ENCODE results near the gene TOM1L2.

The TOM1L2 gene

DNA sequence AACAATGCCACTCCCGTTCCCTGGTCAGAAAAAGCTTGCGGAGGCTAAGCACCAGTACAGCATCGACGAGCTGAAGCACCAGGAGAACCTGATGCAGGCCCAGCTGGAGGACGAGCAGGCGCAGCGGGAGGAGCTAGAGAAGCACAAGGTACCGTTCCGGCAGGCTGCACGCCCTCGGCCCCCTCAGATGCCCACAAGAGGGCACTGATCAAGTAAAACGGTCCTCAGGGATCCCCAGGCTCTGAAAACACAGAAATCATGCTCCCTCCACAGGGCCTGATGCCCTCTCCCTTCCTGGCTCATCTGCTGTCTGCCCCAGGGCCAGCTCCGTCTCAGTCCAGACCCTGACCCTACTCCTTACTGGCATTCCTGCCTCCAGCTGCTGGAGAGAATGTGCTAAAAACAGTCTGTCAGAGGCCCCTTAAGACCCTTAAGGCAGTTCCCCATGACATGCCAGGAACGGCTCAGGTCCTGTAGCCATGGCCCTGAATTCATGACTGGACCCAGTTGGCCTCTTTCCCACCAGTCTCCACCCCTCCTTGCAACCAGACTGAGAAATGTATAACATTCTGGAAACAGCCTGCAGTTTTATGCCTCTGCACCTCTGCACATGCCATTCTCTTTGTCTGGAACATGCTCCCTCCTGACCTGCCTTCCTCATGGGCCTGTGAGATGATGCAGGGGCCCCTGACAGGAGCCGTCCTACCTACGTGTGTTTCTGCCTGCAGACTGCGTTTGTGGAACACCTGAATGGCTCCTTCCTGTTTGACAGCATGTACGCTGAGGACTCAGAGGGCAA, 22.3 kb upstream of the TOM1L2 start:
- DNase-seq, result peak; percentile 18

DNA sequence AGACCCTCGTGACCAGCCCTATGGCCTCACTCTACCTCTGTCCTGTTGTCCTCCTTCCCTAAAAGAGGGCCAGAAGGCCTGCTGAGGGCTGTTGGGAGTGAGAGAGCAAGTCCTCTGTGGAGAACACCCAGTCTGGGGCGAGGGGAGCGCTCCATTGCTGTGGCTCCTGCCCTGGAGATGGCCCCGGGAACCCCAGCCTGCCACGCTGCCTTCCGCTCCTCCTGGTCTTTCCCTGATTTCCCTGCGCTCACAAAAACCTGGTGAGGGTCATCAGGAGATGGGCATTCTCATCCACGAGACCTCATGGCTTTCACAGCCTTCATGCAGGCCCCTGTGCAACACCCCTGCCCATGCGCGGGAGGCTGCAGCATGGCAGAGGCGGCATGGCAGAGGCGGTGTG, 21.7 kb upstream of the TOM1L2 start:
- DNase-seq, result no peak

DNA sequence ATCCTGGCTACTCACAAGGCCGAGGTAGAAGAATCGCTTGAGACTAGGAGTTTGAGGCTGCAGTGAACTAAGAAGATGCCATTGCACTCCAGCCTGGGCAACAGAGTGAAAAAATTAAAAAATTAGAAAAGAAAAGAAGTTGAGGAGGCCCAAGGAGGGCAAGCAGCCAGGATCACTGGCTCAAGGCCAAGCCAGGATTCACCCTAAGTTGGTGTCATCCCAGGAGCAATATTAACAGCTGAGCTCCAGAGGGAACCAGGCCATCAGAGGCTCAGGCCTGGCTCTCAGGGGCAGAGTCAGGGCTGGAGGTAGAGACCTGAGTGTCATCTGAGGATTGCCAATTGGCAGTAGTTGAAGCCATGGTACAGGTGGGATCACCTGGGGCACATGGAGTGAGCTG, 21.2 kb upstream of the TOM1L2 start:
- no peak for DNase-seq

DNA sequence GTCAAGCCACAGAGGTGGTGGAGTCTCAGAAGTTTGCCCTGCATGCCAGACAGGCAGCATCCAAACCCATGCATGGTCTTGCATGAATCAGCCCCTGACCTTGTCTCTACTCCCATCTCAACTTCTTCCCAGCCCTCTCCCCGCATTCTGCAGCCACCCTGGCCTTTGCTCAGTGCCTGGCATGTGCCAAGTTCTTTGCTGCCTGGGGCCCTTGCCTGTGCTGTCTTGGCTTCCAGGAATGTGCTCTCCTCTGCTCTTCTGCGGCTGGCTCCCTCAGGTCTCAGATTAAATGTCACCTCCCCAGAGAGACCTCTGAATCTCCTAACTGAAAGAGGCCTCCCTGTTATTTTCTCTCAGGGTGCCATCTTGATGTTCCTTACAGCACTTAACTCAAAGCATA, 18.1 kb upstream of the TOM1L2 start:
- DNase-seq, result no peak

DNA sequence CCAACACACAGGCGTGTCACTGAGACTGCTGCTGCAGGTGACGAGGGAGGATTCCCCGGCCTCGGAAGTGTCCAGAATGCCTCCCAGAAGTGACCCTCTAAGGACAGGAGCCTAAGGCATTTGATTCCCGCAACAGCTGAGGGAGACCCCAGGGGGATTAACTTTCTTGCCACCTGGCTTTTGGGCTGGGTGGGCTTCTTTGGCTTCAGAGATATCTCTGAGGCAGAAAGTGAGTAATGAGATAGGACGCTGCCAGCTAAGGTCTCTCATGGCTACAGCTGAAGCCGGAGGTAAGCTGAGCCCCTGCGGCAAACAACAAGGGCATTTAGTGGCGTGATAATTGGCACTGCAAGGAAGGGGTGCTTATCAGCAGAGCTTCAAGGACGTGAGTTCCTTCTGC, 17.4 kb upstream of the TOM1L2 start:
- DNase-seq, result no peak

DNA sequence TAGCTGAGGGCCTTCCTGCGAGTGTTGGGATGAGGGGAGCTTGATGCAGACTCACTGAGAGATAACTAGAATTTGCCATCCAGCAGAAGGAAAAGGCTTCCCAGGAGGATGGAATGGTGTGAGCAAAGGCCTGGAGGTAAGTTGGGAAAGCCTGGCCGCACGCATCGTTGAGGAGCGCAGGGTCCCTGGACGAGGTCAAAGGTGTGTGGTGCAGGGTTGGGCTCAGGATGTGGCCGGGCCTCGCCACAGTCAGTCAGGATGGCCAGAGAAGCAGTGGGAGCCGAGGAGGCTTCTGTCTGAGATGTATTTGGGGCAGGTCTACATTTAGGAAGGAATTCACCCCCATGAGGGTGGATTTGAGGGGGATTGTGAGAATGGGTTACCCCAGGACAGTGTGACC, 16.9 kb upstream of the TOM1L2 start:
- no peak for DNase-seq

DNA sequence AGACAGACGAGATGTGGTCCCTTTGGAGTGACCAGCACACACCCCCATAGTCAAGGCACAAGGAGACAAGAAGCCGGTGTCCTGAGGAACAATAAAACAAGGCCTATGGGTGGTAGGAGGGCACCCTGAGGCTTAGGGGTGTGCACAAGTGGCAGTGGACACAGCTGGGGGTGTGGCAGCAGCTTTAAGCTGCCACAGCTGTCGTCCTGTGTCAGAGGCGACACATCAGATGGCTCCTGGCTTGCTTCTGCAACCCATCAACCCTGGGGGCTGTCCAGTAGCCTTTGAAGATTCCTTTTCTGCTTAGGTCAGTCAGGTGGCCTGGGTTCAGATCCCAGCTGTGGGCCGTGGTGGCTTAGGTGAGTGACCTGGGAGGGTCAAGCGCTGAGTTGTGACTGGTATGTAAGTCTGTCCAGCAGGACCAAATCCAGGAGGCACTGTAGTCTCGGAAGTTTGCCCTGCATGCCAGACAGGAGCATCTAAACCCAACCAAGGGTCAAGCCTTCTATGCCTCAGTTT, 16.3 kb upstream of the TOM1L2 start:
- no peak for DNase-seq

DNA sequence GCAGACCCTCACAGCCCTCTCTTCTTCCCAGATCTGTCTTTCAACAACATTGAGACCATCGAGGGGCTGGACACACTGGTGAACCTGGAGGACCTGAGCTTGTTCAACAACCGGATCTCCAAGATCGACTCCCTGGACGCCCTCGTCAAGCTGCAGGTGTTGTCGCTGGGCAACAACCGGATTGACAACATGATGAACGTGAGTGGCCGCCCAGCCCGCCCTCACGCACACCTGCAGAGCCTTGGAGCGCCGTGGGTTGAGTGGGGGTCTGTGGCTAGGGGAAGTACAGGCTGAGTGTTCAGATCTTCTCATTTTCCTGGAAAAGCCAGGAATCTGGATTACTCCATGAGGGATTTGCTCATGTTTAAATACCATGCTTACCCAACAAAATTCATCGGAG, 15.7 kb upstream of the TOM1L2 start:
- DNase-seq, result no peak

DNA sequence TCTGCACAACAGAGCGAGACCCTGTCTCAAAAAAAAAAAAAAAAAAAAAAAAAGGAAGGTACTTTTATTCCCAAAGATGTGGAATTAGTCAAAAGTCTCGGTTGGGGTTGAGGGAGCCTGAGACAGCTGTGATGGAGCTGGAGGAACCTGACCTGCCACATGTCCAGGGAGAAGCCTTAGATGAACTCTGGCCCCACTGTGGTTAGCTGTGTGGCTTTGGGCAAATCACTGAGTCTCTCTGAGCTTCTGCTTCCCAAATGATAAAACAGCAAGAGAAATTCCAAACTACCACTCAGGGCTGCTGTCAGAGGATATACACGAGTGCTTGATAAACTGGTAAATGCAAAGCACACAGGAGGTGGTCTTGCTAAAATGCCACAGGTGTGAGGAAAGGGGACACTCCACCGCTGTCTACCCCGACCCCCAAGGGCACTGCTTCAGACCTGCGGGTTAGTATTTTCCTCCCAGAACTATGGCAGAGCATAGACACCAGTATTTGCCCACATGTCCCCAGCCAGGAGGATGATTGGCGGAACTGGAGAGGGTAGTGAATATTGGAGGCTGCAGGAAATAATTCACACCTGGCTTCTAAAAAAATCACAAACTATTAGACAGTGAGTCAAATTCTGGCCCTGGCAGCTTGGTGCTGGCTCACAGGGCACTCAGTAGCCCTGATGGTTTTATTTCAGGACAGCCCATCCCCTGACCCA, 15.1 kb upstream of the TOM1L2 start:
- DNase-seq, result no peak

DNA sequence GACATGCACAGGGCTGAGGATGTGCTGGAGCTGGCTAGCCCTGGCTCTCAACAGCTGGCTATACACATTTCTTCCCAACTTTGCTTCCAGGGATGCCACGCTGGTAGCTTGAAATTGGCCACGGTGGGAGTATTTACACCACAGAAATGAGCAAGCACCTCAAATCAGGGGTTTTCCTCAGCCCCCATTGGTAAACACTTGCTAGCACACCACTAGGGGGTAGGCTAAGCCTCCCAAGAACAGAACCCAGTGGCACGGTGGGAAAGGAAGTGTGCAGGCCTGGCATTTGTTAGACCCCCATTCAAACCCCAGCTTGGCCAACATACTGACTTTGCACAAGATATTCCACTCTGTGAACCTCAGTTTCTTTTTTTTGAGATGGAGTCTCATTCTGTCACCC, 13.4 kb upstream of the TOM1L2 start:
- DNase-seq, result peak; percentile 6

DNA sequence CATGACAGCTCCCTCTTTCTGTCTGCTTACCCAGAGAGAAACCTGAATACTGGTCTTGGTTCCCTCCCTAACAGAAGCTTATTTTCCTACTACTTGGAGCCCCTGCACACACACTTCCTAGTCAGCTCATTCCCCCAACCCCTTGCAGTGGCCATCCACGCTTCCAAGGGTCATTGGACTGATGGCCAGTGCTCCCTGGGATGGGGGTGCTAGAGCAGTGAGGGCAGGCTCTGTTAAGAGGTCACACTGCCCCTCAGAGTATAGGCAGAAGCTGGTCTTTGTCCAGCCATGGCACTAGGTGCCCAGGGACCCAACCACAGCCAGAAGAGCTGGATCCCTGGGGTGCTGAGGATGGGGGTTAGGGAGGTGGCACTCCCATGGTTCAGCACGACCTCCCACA, 13.0 kb upstream of the TOM1L2 start:
- no peak for DNase-seq

DNA sequence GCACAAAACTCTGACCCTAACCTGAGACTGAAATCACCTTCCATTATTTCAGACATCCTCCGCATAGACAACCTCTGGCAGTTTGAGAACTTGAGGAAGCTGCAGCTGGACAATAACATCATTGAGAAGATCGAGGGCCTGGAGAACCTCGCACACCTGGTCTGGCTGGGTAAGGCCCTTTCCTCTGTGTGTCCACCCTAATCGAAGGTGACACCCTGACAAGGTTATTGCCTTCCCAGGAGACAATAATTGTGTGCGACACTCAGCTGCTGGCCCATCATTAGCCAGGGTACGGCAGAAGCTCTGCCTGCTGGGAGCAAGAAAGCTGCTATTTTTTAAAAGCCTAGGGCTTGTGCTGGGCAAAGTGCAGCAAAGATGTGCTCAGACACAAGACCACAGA, 11.6 kb upstream of the TOM1L2 start:
- DNase-seq, result no peak

DNA sequence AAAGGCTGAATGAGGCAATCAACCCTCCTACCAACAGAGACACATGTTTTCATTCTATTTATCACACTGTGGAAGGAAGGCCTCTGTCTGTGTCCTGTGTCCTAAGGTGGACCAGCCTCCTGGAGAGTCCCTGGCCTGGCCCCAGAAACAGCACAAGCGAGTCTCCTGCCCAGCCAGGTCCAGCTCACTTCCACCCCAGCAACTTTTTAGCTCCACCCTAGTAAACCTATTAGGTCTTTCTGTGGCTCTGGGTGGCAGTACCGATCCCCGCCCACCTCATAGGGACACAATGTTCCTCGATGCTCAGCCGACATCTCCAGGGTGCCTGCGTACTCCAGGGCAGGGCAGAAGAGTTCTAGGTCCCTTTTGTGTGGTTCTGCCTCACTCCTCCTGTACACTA, 11.2 kb upstream of the TOM1L2 start:
- no peak for DNase-seq

DNA sequence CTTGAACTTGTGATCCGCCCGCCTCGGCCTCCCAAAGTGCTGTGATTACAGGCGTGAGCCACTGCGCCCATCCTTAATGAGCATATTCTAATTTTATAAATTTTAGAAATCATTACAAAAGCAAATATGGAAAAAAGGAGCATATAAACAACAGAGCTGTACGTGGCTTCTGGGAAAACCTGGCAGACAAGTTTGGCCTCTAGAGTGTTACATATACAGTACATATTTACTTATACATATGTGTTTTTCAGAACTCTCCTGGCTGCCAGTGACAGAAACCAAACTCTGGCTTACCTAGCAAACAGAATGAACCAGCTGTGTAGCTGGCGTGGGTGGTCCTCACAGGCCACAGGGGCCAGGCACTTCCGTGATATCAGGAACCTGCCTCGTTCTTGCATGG, 10.6 kb upstream of the TOM1L2 start:
- DNase-seq, result no peak

DNA sequence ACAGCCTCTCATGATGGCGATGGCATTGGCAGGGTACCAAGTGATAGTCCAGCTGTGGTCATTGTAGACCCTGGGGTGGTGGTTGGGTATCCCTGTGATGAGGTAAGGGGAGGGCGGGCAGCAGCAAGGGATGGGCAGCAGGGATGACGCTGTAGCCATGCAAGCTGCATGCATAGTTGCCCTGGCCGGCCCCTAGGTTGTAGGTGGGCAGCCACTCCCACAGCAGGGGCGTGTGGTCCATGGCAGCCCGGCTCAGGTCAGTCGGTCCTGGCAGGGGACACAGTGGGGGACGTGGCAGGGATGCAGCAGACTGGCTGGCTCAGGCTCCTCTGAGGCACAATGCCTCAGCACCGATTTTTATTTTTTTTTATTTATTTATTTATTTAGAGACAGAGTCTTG, 9.1 kb upstream of the TOM1L2 start:
- no peak for DNase-seq

DNA sequence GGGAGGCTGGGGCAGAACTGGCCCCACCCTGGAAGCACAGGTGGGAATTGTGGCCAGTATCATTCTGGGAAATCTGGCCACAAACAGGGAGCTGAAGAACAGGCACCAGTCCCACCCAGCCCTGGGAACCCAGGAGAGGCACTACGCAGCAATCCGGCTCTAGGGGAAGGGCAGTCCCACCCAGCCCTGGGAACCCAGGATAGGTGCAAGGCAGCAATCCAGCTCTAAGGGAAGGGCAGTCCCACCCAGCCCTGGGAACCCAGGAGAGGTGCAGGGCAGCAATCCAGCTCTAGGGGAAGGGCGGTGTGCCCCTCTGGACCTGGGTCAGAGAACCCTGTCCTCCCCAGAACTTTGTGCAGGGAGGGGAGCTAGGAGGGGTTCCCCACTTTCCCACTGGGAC, 7.6 kb upstream of the TOM1L2 start:
- no peak for DNase-seq

DNA sequence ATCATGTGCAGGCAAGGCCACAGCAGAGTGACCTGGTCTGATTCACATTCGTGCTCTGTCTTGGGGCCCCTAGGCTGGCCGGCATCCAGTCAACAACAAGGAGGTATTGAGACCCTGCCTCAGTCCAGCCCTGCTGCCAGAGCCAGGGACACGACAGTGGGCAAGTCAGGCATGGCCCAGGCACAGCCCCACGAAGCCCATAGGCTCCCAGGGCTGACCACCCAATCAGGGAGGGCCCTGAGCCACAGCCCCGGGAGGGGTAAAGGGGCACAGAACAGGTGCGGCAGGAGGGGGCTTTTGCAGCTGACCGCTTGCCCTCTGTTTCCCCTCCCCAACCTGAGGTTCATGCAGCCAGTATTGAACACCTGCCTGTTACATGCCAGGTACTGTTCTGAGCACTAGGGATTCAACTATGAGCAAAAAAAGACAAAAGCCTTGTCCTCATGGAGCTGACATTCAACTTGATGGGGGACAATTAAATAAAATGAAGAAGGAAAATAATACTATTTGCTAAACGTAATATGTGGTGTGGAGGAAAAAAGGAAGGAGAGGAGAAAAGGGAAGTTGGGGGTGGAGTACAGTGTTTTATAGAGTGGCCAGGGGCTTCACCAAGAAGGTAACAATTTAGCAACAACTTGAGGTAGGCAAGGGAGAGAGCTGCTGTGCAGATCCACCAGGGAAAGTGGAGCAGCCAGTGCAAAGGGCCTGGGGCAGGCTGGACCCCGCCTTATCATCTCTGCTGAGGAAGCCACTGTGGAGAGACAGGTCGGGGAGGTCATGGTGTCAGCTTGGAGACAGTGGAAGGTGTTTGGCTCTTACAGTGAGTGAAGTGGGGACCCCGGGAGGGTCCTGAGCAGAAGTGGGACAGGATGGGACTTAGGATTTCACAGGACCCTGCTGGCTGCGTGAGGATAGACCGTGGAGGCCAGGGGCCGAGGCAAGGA, 6.6 kb upstream of the TOM1L2 start:
- no peak for DNase-seq

DNA sequence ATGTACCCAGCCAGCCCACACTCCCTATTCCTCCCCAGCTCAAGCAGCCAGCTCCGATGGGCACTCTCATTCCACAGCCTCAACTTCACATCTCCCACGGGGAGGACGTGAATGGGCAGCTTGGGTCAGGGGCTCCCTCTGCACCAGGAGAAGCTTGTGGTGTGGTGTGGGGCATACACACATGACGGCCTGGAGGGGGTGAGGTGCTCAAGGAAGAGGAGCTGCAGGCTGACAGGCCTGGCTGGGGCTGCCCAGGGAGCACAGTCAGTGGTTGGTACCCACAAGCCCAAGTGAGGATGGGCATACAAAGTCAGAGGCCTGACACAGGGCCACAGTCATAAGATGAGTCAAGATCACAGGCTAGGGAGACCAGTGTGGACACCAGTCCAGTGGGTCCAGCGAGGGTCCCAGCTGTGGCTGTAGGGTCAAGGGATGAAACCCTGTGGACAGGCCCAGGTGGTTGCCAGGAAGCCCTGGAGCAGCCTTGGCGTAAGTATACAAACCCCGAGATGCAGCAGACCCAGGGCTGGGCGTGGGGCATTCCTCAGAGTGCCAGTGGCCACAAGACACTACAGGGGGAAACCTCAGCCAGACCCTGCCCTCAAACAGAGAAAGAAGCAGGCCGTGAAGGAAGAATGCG, 4.9 kb upstream of the TOM1L2 start:
- DNase-seq, result no peak

DNA sequence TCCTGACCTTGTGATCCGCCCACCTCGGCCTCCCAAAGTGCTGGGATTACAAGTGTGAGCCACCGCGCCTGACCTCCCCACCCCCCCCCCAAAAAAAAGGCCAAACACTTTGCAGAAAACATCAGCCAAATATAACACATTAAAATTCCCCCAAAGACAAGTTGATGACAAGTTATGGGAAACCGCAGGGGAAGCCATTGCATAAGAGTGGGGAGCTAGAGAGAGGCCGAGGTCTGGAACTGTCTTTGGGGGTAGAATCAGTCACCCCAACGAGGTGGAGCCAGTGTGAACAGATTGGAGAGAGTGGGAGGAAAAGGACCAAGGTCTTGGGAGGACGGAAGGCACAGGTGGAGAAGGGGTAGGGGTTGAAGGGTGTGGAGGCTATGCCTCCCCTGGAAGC, 3.2 kb upstream of the TOM1L2 start:
- no peak for DNase-seq

DNA sequence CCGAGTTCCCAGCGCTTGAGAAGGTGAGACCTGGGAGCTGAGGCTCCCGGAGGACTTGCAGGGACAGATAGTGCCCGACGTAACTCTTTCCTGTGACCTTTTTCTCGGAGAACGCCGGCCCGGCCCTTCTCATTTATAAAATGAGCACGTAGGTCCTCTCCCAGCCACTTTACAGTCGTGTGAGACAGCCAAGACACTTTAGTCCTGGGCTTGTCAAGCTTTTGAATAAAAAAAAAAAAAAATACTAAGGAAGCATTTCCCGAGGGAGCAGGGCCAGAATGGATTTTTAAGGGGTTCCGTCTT, 703 bp upstream of the TOM1L2 start:
- no peak for DNase-seq

DNA sequence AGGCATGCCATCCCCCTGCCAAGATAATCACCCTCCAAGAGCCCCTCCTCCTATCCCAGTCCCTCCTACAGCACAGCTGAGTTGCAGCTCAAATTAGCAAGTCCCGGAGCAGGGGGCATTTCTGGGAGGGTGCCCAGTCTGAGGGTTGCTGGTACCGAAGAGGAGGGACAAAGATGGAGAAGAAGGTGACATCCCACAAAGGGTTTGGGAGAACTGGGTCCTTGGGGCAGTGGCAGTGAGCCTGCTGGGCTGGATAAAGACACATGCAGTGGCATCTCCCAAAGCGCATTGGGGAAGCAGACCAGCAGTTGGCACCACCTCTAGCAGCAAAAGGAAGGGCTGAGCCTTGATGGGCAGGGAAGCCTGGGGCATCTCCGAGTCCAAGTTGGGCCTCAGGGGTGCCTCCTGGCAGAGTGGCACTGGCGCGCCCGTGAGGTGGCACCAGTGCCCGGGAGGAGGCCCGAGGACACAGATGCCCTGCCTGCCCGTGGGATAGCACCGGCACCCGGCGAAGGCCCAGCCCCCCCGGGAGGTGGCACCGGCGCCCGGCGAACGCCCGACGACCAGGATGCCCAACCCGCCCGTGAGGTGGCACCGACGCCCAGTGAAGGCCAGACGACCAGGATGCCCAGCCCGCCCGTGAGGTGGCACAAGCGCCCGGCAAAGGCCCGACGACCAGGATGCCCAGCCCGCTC, 622 bp downstream of the TOM1L2 start:
- no peak for DNase-seq

DNA sequence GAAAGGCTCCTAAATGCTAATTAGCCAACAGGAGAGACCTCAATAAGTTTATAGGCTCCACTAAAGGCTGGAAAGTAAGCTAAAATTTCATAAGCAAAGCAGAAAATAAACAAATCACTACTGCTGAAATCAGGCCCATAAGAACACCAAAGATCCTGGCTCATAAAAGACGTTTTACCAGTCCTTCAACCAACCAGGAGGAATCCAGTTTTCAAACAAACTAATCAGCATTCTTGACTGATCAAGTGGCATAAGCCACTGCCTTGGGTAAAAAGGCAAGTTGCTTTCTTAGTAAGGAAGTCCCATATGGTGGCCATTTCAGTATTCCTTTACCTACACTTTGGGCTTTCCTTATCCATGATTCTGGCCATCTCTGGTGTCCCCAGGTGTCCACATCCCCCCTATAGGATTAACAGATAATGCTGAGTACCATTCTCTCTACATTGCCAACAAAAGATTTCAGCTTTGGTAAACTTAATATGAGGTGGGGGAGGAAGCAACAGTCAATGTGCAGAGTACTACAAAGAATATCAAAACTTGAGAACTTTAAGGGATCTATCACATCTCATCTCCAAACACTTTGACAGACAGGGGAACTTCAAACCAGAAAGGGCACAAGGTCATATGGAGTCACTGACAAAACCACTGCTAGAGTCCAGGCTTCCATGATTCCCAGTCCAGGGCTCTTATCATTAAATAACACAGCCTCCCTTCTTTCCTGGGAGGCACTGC, 1.3 kb downstream of the TOM1L2 start:
- DNase-seq, result no peak
